ENCODE measurements around the gene SEC62. TPM values are rescaled to one million over a fixed set of nuclear protein-coding genes. Genes with fewer than 3 reads are reported as not detected.

The SEC62 gene
- total and polyA plus RNA-seq, 2 experiments from 2014 or later, result 39.4 to 185 TPM

- DNase-seq, result peak; percentile 27
Observed at GRCh38 chr3:169952045-169952444, 14.6 kb upstream of the SEC62 start.

GRCh38 chr3:169953462-169954141, 13.0 kb upstream of the SEC62 start:
- Histone ChIP-seq H3K4me3 (no peak overlapping the region), H3F3A (ENCODE audit: insufficient read depth) (no peaks in the 10 kb centered on the region), H3K27me3 (replicated peaks; ENCODE audit: insufficient read depth) (no peaks in the 10 kb centered on the region; the same call in 1 of the 2 replicates), H3K4me2 (ENCODE audit: unreplicated experiment) (no peak overlapping the region), H2AFZ (no peak overlapping the region), H3K9ac (no peak overlapping the region), H3K27ac (no peak overlapping the region), H4K20me1 (ENCODE audit: insufficient read depth) (no peaks in the 10 kb centered on the region), H3K9me3 (ENCODE audit: low read depth) (no peaks in the 10 kb centered on the region), H3K9me2 (ENCODE audit: insufficient read depth) (no peaks in the 10 kb centered on the region), H3K79me2 (ENCODE audit: insufficient read depth) (no peaks in the 10 kb centered on the region), H3K4me1 (ENCODE audit: insufficient read depth) (no peaks in the 10 kb centered on the region), H3K36me3 (ENCODE audit: low read depth) (no peaks in the 10 kb centered on the region)
- 94 to 96% methylated on average over 3 of the region's 3 CpGs for WGBS, 2 experiments (ENCODE audit: low coverage in 1 of 2, low lambda C conversion rate in 2 of 2, missing lambda C conversion rate in 2 of 2)
- DNase-seq, result no peak
- TF ChIP-seq EZH2 (IDR thresholded peaks at IDR 0.05; ENCODE audit: insufficient read depth, poor library complexity, severe bottlenecking) (no peak), EZH2phosphoT487 (IDR thresholded peaks at IDR 0.05; ENCODE audit: insufficient read depth, low read depth) (no peak)
- in situ Hi-C loops (cut with MboI), result no loop called here

More at GRCh38 chr3:169952045-169952444, 14.6 kb upstream of the SEC62 start:
- Histone ChIP-seq H3K4me1 (ENCODE audit: insufficient read depth) (no peaks in the 10 kb centered on the region), H3K9ac (no peak overlapping the region), H3K79me2 (ENCODE audit: insufficient read depth) (no peaks in the 10 kb centered on the region), H3K36me3 (ENCODE audit: low read depth) (no peaks in the 10 kb centered on the region), H3K4me2 (ENCODE audit: unreplicated experiment) (no peak overlapping the region), H2AFZ (no peak overlapping the region), H3K9me2 (ENCODE audit: insufficient read depth) (no peaks in the 10 kb centered on the region), H4K20me1 (ENCODE audit: insufficient read depth) (no peaks in the 10 kb centered on the region), H3K9me3 (ENCODE audit: low read depth) (no peaks in the 10 kb centered on the region), H3K4me3 (no peak overlapping the region), H3K27ac (no peak overlapping the region), H3K27me3 (replicated peaks; ENCODE audit: insufficient read depth) (peaks cover 6% of the 10 kb centered on the region; the same call in 1 of the 2 replicates), H3F3A (ENCODE audit: insufficient read depth) (no peaks in the 10 kb centered on the region)
- WGBS, 2 experiments (ENCODE audit: low coverage in 1 of 2, low lambda C conversion rate in 2 of 2, missing lambda C conversion rate in 2 of 2), result 38 to 45% methylated on average over 1 of the region's 1 CpG
- in situ Hi-C loops (cut with MboI), result no loop called here
- TF ChIP-seq EZH2 (IDR thresholded peaks at IDR 0.05; ENCODE audit: insufficient read depth, poor library complexity, severe bottlenecking) (no peak), EZH2phosphoT487 (IDR thresholded peaks at IDR 0.05; ENCODE audit: insufficient read depth, low read depth) (no peak)

- no peaks in the 10 kb centered on the region for H3K4me1 ChIP-seq (ENCODE audit: insufficient read depth)
- H3K9me3 ChIP-seq (ENCODE audit: low read depth), result no peaks in the 10 kb centered on the region
- DNase-seq, result no peak
- in situ Hi-C loops (cut with MboI), result no loop called here
- H4K20me1 ChIP-seq (ENCODE audit: insufficient read depth), result no peaks in the 10 kb centered on the region
- no peaks in the 10 kb centered on the region; the same call in none of the 2 replicates for H3K27me3 ChIP-seq (replicated peaks; ENCODE audit: insufficient read depth)
- no peaks in the 10 kb centered on the region for H3K36me3 ChIP-seq (ENCODE audit: low read depth)
- no peak overlapping the region for H3K27ac ChIP-seq
- no peak overlapping the region for H3K4me3 ChIP-seq
- no peaks in the 10 kb centered on the region for H3K9me2 ChIP-seq (ENCODE audit: insufficient read depth)
- TF ChIP-seq EZH2phosphoT487 (IDR thresholded peaks at IDR 0.05; ENCODE audit: insufficient read depth, low read depth) (no peak), EZH2 (IDR thresholded peaks at IDR 0.05; ENCODE audit: insufficient read depth, poor library complexity, severe bottlenecking) (no peak)
- no peak overlapping the region for H3K9ac ChIP-seq
- no peak overlapping the region for H2AFZ ChIP-seq
- no peaks in the 10 kb centered on the region for H3F3A ChIP-seq (ENCODE audit: insufficient read depth)
- no peaks in the 10 kb centered on the region for H3K79me2 ChIP-seq (ENCODE audit: insufficient read depth)
- WGBS, 2 experiments (ENCODE audit: low coverage in 1 of 2, low lambda C conversion rate in 2 of 2, missing lambda C conversion rate in 2 of 2), result 56 to 59% methylated on average over 6 of the region's 6 CpGs
- H3K4me2 ChIP-seq (ENCODE audit: unreplicated experiment), result no peak overlapping the region
Observed at GRCh38 chr3:169954142-169954756, 12.4 kb upstream of the SEC62 start.

- Histone ChIP-seq H3K9ac (no peak overlapping the region), H2AFZ (no peak overlapping the region), H3K9me3 (ENCODE audit: low read depth) (no peaks in the 10 kb centered on the region), H3K4me2 (ENCODE audit: unreplicated experiment) (no peak overlapping the region), H4K20me1 (ENCODE audit: insufficient read depth) (no peaks in the 10 kb centered on the region), H3F3A (ENCODE audit: insufficient read depth) (no peaks in the 10 kb centered on the region), H3K36me3 (ENCODE audit: low read depth) (no peaks in the 10 kb centered on the region), H3K79me2 (ENCODE audit: insufficient read depth) (no peaks in the 10 kb centered on the region), H3K4me3 (no peak overlapping the region), H3K27ac (no peak overlapping the region), H3K4me1 (ENCODE audit: insufficient read depth) (no peaks in the 10 kb centered on the region), H3K9me2 (ENCODE audit: insufficient read depth) (no peaks in the 10 kb centered on the region), H3K27me3 (replicated peaks; ENCODE audit: insufficient read depth) (no peaks in the 10 kb centered on the region; the same call in none of the 2 replicates)
- WGBS, 2 experiments (ENCODE audit: low coverage in 1 of 2, low lambda C conversion rate in 2 of 2, missing lambda C conversion rate in 2 of 2), result 46 to 47% methylated on average over 2 of the region's 2 CpGs
- no peak for DNase-seq
- in situ Hi-C loops (cut with MboI), result no loop called here
- TF ChIP-seq EZH2phosphoT487 (IDR thresholded peaks at IDR 0.05; ENCODE audit: insufficient read depth, low read depth) (no peak), EZH2 (IDR thresholded peaks at IDR 0.05; ENCODE audit: insufficient read depth, poor library complexity, severe bottlenecking) (no peak)
Observed at GRCh38 chr3:169955406-169955805, 11.2 kb upstream of the SEC62 start.
